Liver (tissue), 9 donors: Measurements from ENCODE around the gene DCAF15. TPM values are rescaled to one million over a fixed set of nuclear protein-coding genes. Genes with fewer than 3 reads are reported as not detected.

Experiments used
- DNase-seq: peaks from one replicate; pipeline ENCODE4 v3.0.0-alpha.2; 2017; ENCODE audit warnings: low spot score
- H3K27ac ChIP-seq, 2 donors: one replicate each; pipeline ENCODE4 v1.7.0; 2013; ENCODE audit warnings: inconsistent platforms in 2 of 2, low read length in 2 of 2, control low read depth in 1 of 2, low read depth in 1 of 2, mild to moderate bottlenecking in 1 of 2
- H3K27me3 ChIP-seq, 4 donors: one replicate each; pipeline versions ENCODE4 v1.6.1 to v1.7.0; 2013; ENCODE audit warnings: low read length in 3 of 4, inconsistent platforms in 1 of 4, mild to moderate bottlenecking in 1 of 4, moderate library complexity in 1 of 4; ENCODE audit not compliant: control insufficient read depth in 4 of 4, insufficient read depth in 4 of 4
- H3K36me3 ChIP-seq, 4 donors: one replicate each; pipeline versions ENCODE4 v1.6.1 to v1.7.0; 2013; ENCODE audit warnings: low read length in 3 of 4, mild to moderate bottlenecking in 3 of 4, low read depth in 1 of 4, moderate library complexity in 1 of 4; ENCODE audit not compliant: control insufficient read depth in 4 of 4, insufficient read depth in 3 of 4
- H3K4me1 ChIP-seq, 4 donors: one replicate each; pipeline versions ENCODE4 v1.6.1 to v1.7.0; 2013; ENCODE audit warnings: low read length in 3 of 4, mild to moderate bottlenecking in 3 of 4, moderate library complexity in 1 of 4; ENCODE audit not compliant: control insufficient read depth in 4 of 4, insufficient read depth in 4 of 4
- H3K4me3 ChIP-seq, 3 donors: one replicate each; pipeline versions ENCODE4 v1.6.1 to v1.7.0; 2013; ENCODE audit warnings: low read length in 3 of 3, control low read depth in 1 of 3, low read depth in 1 of 3, mild to moderate bottlenecking in 1 of 3
- H3K9ac ChIP-seq, 2 donors: one replicate each; pipeline ENCODE4 v1.7.0; 2013; ENCODE audit warnings: low read length in 2 of 2, mild to moderate bottlenecking in 2 of 2, moderate library complexity in 2 of 2, control low read depth in 1 of 2, low read depth in 1 of 2
- H3K9me3 ChIP-seq, 4 donors: one replicate each; pipeline versions ENCODE4 v1.6.1 to v1.7.0; 2013; ENCODE audit warnings: low read length in 3 of 4; ENCODE audit not compliant: control insufficient read depth in 4 of 4
- EGR1 ChIP-seq, 2 donors: IDR thresholded peaks; 2 replicates each; pipeline ENCODE4 v1.6.1; 2016 to 2018; ENCODE audit warnings: antibody characterized with exemption in 2 of 2, low read depth in 2 of 2
- FOXA2 ChIP-seq: IDR thresholded peaks from 2 replicates; pipeline ENCODE4 v1.6.1; 2016; ENCODE audit warnings: antibody characterized with exemption
- GABPA ChIP-seq, 2 donors: IDR thresholded peaks in 1 of 2; conservative IDR thresholded peaks in 1 of 2; 2 replicates each; pipeline ENCODE4 v1.6.1; 2016; ENCODE audit warnings: antibody characterized with exemption in 2 of 2, mild to moderate bottlenecking in 1 of 2, moderate library complexity in 1 of 2
- HNF4A ChIP-seq, 2 donors: conservative IDR thresholded peaks; 2 replicates each; pipeline ENCODE4 v1.6.1; 2016; ENCODE audit warnings: antibody characterized with exemption in 2 of 2, mild to moderate bottlenecking in 2 of 2
- JUND ChIP-seq, 2 donors: IDR thresholded peaks; 2 replicates each; pipeline ENCODE4 v1.6.1; 2016; ENCODE audit warnings: antibody characterized with exemption in 2 of 2
- RXRA ChIP-seq, 2 donors: IDR thresholded peaks; 2 replicates each; pipeline ENCODE4 v1.6.1; 2017 to 2018; ENCODE audit warnings: antibody characterized with exemption in 2 of 2, mild to moderate bottlenecking in 1 of 2
- SP1 ChIP-seq: IDR thresholded peaks from 2 replicates; pipeline ENCODE4 v1.6.1; 2018; ENCODE audit warnings: antibody characterized with exemption, mild to moderate bottlenecking
- YY1 ChIP-seq: IDR thresholded peaks from 2 replicates; pipeline ENCODE4 v1.6.1; 2016; ENCODE audit warnings: antibody characterized with exemption, mild to moderate bottlenecking
- WGBS: extraction: QIAGEN DNeasy Blood & Tissue Kit; methylation state at CpG from one replicate; pipeline ENCODE4 v1.1.7; 2013; 5-methylcytosine and 5-hydroxymethylcytosine counted together
- polyA plus RNA-seq, 2 donors: library from polyadenylated mRNA; stranded (reverse) in 1 of 2; unstranded in 1 of 2; fragments of 200-250 nt in 1 of 2; fragments of >200 nt in 1 of 2; fragmentation: Nextera tagmentation in 1 of 2; extraction: Ambion mirVana in 1 of 2; gene quantifications; one replicate each; pipeline versions ENCODE4 v1.2.1 to v1.2.3, GENCODE V29; 2013 to 2015
- total RNA-seq, 2 donors: library from RNA; depleted of rRNA; stranded (reverse); fragments of >200 nt; gene quantifications; one replicate each; pipeline ENCODE4 v1.2.3, GENCODE V29; 2014
- TF ChIP-seq, protein P1 (sequence below): IDR thresholded peaks from 2 replicates; pipeline ENCODE4 v1.6.1; 2016; ENCODE audit warnings: antibody characterized with exemption, mild to moderate bottlenecking
- TF ChIP-seq, protein P2 (sequence below): IDR thresholded peaks from 2 replicates; pipeline ENCODE4 v1.6.1; 2016; ENCODE audit warnings: antibody characterized with exemption
- TF ChIP-seq, protein P3 (sequence below): IDR thresholded peaks from 2 replicates; pipeline ENCODE4 v1.6.1; 2016; ENCODE audit warnings: antibody characterized with exemption
- donor health status: healthy.
- donor health status: healthy.
- donor health status: healthy.
- donor health status: healthy.
- donor health status: healthy.

Gene DCAF15
- total and polyA plus RNA-seq, 4 donors: 2.6 to 10.4 (median 5.5) TPM

DNA sequence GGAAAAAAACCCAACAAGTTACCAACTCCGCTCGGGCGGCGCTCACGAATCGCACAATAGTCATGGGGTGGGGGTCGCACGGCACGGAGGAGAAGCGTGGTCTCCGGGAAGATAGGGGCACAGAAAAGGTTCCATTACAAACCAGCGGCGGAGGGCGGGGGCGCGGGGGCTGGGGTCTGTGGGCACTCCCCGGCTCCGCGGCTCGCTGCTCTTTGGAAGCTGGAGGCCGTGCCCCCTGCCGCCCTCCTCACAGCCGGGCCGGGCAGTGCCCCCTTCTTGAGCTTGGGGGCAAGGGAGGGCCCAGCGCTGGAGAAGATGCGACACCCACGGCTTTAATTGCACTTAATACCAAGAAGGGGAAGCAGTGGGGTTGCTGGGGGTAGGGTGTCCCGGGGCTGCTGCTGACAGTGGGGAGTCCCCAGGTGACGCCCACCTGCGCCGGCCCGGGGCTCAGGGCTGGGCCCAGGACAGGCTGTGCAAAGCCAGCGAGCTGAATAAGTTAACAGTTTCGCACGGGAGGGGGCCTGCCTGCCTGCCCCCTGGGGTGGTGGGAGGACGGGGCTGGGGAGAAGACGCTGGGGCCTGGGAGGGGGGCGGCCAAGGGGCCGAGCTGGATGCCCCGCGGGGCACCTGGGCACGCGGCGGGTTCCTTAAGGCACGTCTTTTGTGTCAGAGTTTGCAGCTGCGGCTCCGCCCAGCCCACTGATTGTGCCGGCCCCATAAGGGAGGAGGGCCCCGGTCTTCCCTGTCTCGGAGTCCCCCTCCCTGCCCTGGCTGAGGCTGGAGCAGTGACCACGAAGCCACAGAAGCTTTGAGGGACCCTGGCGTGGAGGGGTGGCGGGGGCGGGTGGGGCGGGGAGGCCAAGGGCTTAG is 9.8 kb downstream of the DCAF15 start:
- H3K27me3 ChIP-seq: no peaks in the 10 kb centered on the region
- no peak overlapping the region for H3K9ac ChIP-seq
- peaks cover 18 to 64% (median 29%) of the 10 kb centered on the region in 4 donors for H3K36me3 ChIP-seq
- no peak overlapping the region for H3K27ac ChIP-seq
- WGBS: 90% methylated on average over 55 of the region's 55 CpGs
- no peaks in the 10 kb centered on the region for H3K4me1 ChIP-seq
- DNase-seq: no peak
- no peaks in the 10 kb centered on the region for H3K9me3 ChIP-seq
- H3K4me3 ChIP-seq: no peak overlapping the region
- TF ChIP-seq, protein P1, sequence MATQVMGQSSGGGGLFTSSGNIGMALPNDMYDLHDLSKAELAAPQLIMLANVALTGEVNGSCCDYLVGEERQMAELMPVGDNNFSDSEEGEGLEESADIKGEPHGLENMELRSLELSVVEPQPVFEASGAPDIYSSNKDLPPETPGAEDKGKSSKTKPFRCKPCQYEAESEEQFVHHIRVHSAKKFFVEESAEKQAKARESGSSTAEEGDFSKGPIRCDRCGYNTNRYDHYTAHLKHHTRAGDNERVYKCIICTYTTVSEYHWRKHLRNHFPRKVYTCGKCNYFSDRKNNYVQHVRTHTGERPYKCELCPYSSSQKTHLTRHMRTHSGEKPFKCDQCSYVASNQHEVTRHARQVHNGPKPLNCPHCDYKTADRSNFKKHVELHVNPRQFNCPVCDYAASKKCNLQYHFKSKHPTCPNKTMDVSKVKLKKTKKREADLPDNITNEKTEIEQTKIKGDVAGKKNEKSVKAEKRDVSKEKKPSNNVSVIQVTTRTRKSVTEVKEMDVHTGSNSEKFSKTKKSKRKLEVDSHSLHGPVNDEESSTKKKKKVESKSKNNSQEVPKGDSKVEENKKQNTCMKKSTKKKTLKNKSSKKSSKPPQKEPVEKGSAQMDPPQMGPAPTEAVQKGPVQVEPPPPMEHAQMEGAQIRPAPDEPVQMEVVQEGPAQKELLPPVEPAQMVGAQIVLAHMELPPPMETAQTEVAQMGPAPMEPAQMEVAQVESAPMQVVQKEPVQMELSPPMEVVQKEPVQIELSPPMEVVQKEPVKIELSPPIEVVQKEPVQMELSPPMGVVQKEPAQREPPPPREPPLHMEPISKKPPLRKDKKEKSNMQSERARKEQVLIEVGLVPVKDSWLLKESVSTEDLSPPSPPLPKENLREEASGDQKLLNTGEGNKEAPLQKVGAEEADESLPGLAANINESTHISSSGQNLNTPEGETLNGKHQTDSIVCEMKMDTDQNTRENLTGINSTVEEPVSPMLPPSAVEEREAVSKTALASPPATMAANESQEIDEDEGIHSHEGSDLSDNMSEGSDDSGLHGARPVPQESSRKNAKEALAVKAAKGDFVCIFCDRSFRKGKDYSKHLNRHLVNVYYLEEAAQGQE: no peak
- TF ChIP-seq, protein P2, sequence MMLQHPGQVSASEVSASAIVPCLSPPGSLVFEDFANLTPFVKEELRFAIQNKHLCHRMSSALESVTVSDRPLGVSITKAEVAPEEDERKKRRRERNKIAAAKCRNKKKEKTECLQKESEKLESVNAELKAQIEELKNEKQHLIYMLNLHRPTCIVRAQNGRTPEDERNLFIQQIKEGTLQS: no peak
- TF ChIP-seq SP1 (no peak), EGR1 (IDR thresholded peaks at IDR 0.05; ENCODE audit: low read depth in 2 of 2) (no peak), HNF4A (conservative IDR thresholded peaks at IDR 0.05) (no peak)

DNA sequence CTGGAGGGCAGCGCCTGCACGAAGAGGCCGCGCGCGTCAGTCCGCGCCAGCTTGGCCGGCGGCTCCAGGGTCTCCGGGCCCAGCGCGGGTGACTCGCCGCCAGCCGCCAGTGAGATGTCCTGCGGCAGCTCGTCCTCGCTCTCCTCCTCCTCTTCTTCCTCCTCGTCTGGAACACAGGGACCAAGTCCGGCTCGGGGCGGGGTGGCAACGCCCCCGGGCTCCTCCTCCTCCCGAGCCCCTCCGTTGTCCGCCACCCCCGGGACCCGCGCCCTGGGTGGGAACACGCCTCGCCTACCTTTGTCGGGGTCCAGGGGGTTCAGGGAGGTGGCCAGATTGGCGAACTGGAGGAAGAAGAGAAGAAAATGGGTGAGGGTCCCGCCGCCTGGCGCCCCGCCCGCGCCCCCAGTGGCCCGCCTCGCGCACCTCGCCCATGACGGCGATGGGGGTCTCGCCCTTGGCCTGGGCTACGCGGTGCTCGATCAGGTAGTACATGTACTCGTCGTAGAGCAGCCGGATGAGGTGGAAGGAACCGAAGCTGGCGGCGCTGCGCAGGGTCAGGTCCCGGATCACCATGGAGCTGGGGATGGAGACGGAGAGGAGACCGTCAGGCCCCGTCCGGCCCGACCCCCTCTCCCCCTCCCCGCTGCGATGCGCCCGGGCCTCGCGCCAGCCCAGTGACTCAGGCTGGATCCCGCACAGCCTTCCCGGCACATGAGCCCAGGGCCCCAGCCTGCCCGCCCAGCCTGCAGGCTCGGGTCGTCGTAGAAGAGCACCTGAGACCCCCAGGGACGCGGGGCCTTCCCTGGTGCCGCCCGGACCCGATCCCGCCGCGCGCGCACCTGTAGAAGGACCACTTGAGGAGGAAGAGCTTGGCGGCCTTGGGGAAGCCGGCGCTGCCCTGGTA is 10.6 kb downstream of the DCAF15 start:
- H3K4me1 ChIP-seq: no peaks in the 10 kb centered on the region
- no peak overlapping the region for H3K4me3 ChIP-seq
- peaks cover 22 to 68% (median 28%) of the 10 kb centered on the region in 4 donors for H3K36me3 ChIP-seq
- H3K27me3 ChIP-seq: no peaks in the 10 kb centered on the region
- H3K9me3 ChIP-seq: no peaks in the 10 kb centered on the region
- 90% methylated on average over 89 of the region's 89 CpGs for WGBS
- H3K9ac ChIP-seq: no peak overlapping the region
- DNase-seq: no peak
- no peak for TF ChIP-seq RXRA (IDR thresholded peaks at IDR 0.05)
- TF ChIP-seq, protein P3, sequence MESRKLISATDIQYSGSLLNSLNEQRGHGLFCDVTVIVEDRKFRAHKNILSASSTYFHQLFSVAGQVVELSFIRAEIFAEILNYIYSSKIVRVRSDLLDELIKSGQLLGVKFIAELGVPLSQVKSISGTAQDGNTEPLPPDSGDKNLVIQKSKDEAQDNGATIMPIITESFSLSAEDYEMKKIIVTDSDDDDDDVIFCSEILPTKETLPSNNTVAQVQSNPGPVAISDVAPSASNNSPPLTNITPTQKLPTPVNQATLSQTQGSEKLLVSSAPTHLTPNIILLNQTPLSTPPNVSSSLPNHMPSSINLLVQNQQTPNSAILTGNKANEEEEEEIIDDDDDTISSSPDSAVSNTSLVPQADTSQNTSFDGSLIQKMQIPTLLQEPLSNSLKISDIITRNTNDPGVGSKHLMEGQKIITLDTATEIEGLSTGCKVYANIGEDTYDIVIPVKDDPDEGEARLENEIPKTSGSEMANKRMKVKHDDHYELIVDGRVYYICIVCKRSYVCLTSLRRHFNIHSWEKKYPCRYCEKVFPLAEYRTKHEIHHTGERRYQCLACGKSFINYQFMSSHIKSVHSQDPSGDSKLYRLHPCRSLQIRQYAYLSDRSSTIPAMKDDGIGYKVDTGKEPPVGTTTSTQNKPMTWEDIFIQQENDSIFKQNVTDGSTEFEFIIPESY: no peak
- no peak for TF ChIP-seq YY1
- no peak for TF ChIP-seq SP1
- TF ChIP-seq, protein P1: no peak
- TF ChIP-seq JUND (IDR thresholded peaks at IDR 0.05): no peak
- TF ChIP-seq, protein P2: no peak
- no peak for TF ChIP-seq FOXA2
- TF ChIP-seq GABPA (IDR thresholded peaks at IDR 0.05 in 1 of 2, conservative IDR thresholded peaks at IDR 0.05 in 1 of 2): no peak
- TF ChIP-seq EGR1 (IDR thresholded peaks at IDR 0.05; ENCODE audit: low read depth in 2 of 2): no peak
- no peak overlapping the region for H3K27ac ChIP-seq
